Right atrium auricular region (tissue), 2 donors: ENCODE data around the gene KRTAP5-10. TPM values are rescaled to one million over a fixed set of nuclear protein-coding genes. Genes with fewer than 3 reads are reported as not detected.
"Not testable (repeated sequence)": the region's sequence is repeated elsewhere in the genome, so short reads cannot be mapped to it uniquely, and the experiment has no call there.

Source experiments
- DNase-seq: peaks from one replicate; pipeline ENCODE4 v3.0.0-alpha.2; 2019; ENCODE audit warnings: low spot score
- H3K27ac ChIP-seq, 2 donors: fragments of 200-600 bp; sonication (generic); 1 replicate in 1 of 2; 2 replicates in 1 of 2; pipeline ENCODE4 v1.5.1; 2016 to 2019
- H3K27me3 ChIP-seq, 2 donors: fragments of 200-600 bp; sonication (generic); one replicate each; pipeline versions ENCODE4 v1.5.1 to v1.6.0; 2017 to 2019
- H3K36me3 ChIP-seq: fragments of 200-600 bp; sonication (generic); one replicate; pipeline ENCODE4 v1.5.1; 2016
- H3K4me1 ChIP-seq, 2 donors: fragments of 200-600 bp; sonication (generic); one replicate each; pipeline versions ENCODE4 v1.5.1 to v1.6.0; 2017 to 2019
- H3K4me3 ChIP-seq, 2 donors: fragments of 200-600 bp; sonication (generic); 1 replicate in 1 of 2; 2 replicates in 1 of 2; pipeline ENCODE4 v1.5.1; 2017 to 2019; ENCODE audit warnings: mild to moderate bottlenecking in 1 of 2, moderate library complexity in 1 of 2
- H3K9me3 ChIP-seq, 2 donors: fragments of 200-600 bp; sonication (generic); one replicate each; pipeline ENCODE4 v1.5.1; 2019
- total RNA-seq, 2 donors: library from RNA; depleted of rRNA; stranded (reverse); fragments of >200 nt; gene quantifications; one replicate each; pipeline ENCODE4 v1.1.0, GENCODE V29; 2016
- TF ChIP-seq, protein P1 (sequence below), 2 donors: fragments of 200-600 bp; sonication (generic); IDR thresholded peaks; one replicate each; pipeline ENCODE4 v1.5.1; 2019; ENCODE audit warnings: antibody characterized with exemption in 2 of 2

The KRTAP5-10 gene
- total RNA-seq, 2 donors from 2014 or later: not detected

DNA sequence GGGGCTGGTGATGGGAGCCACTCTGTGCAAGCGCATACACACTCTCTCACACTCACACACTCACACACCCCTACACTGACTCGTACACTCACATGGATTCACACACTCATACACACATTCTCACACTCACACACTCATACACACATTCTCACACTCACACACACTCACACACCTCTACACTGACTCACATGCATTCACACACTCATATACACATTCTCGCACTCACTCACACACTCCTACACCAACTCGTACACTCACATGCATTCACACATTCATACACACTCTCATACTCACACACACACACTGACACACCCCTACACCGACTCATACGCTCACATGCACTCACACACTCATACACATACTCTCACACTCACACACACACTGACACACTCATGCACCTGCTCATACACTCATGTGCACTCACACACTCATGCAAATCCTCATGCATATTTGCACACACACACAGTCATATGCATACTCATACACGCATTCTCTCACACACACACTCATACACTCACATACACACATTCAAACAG is 12.2 kb downstream of the KRTAP5-10 start:
- no peaks in the 10 kb centered on the region for H3K9me3 ChIP-seq
- no peak overlapping the region for H3K27ac ChIP-seq
- peaks cover 0 to 7% of the 10 kb centered on the region in 2 donors for H3K4me1 ChIP-seq
- TF ChIP-seq, protein P1, sequence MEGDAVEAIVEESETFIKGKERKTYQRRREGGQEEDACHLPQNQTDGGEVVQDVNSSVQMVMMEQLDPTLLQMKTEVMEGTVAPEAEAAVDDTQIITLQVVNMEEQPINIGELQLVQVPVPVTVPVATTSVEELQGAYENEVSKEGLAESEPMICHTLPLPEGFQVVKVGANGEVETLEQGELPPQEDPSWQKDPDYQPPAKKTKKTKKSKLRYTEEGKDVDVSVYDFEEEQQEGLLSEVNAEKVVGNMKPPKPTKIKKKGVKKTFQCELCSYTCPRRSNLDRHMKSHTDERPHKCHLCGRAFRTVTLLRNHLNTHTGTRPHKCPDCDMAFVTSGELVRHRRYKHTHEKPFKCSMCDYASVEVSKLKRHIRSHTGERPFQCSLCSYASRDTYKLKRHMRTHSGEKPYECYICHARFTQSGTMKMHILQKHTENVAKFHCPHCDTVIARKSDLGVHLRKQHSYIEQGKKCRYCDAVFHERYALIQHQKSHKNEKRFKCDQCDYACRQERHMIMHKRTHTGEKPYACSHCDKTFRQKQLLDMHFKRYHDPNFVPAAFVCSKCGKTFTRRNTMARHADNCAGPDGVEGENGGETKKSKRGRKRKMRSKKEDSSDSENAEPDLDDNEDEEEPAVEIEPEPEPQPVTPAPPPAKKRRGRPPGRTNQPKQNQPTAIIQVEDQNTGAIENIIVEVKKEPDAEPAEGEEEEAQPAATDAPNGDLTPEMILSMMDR (IDR thresholded peaks at IDR 0.05): no peak
- H3K4me3 ChIP-seq: no peak overlapping the region
- H3K36me3 ChIP-seq: no peaks in the 10 kb centered on the region
- no peak for DNase-seq
- no peaks in the 10 kb centered on the region for H3K27me3 ChIP-seq

- not testable (repeated sequence) for H3K9me3 ChIP-seq, H3K27ac ChIP-seq, H3K27me3 ChIP-seq, DNase-seq, H3K36me3 ChIP-seq, H3K4me3 ChIP-seq, H3K4me1 ChIP-seq
These were observed 14.2 kb downstream of the KRTAP5-10 start for GRCh38 chr11:71579513-71579912.

DNA sequence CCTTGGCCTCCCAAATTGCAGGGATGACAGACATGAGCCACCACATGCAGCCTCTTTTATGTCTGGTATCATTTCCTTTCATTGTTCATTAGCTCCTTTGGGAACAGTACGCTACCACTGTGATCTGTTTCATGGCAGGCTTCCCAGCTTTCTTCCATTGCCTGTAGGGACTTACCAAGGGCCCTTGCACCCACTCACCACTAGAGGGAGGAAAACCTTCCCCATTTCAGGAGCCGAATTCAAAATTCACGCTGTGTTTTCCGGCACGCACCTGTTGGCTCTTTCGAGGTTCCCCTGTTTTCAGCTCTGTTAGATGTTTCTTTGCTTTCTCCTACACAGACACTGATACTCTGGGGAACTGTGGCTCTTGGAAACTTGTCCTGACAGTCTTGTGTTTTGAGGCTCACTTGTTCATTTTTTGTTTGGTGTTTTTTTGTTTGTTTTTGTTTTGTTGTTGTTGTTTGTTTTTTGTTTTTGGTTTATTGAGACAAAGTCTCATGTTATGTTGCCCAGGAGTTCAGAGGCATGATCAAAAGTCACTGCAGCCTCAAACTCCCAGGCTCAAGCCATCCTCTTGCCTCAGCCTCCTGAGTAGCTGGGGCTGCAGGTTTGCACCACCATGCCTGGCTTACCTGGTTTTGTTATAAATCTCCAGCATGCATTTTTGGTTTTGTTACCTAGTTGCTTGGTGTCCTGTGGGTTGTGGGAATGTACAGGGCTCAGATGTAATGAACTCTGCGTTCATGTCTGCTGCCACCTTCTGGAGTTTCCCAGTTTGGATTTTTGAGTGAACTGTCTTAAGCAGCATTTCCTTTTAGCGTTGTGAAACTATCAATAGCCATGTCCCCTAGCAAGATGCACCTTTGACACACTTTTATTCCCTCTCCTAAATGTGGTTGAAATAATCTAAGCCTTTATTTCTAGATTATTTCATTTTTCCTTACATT is 15.0 kb downstream of the KRTAP5-10 start:
- TF ChIP-seq, protein P1 (IDR thresholded peaks at IDR 0.05): peak; percentile 71 to 84
- no peak for DNase-seq
- H3K9me3 ChIP-seq: no peaks in the 10 kb centered on the region
- H3K36me3 ChIP-seq: no peaks in the 10 kb centered on the region
- no peak overlapping the region for H3K27ac ChIP-seq
- H3K4me1 ChIP-seq: peaks cover 0 to 7% of the 10 kb centered on the region in 2 donors
- H3K4me3 ChIP-seq: no peak overlapping the region
- no peaks in the 10 kb centered on the region for H3K27me3 ChIP-seq

- Histone ChIP-seq H3K27ac (no peak overlapping the region), H3K27me3 (no peaks in the 10 kb centered on the region), H3K36me3 (no peaks in the 10 kb centered on the region), H3K9me3 (no peaks in the 10 kb centered on the region), H3K4me1 (peaks cover 0 to 7% of the 10 kb centered on the region in 2 donors), H3K4me3 (no peak overlapping the region)
- TF ChIP-seq, protein P1 (IDR thresholded peaks at IDR 0.05): no peak
- no peak for DNase-seq
These were observed 16.5 kb downstream of the KRTAP5-10 start for GRCh38 chr11:71581826-71582225.

- no peaks in the 10 kb centered on the region for H3K36me3 ChIP-seq
- DNase-seq: no peak
- no peak within 1 kb of the TSS for H3K4me3 ChIP-seq
- H3K4me1 ChIP-seq: peaks cover 0 to 7% of the 10 kb centered on the region in 2 donors
- H3K27ac ChIP-seq: no peak within 1 kb of the TSS
- no peaks in the 10 kb centered on the region for H3K9me3 ChIP-seq
- H3K27me3 ChIP-seq: no peaks in the 10 kb centered on the region
- TF ChIP-seq, protein P1 (IDR thresholded peaks at IDR 0.05): no peak
These were observed 17.0 kb downstream of the KRTAP5-10 start, which contains the start of gene KRTAP5-11 for GRCh38 chr11:71582309-71582895. Gene KRTAP5-11, minus strand, starts transcription at chr11:71582875. Its CDS starts 38 bp downstream, at chr11:71582837.

GRCh38 chr11:71582969-71583368 is 17.6 kb downstream of the KRTAP5-10 start:
- not testable (repeated sequence) for H3K36me3 ChIP-seq, H3K4me1 ChIP-seq, H3K27ac ChIP-seq, H3K27me3 ChIP-seq, H3K9me3 ChIP-seq, DNase-seq, H3K4me3 ChIP-seq

- DNase-seq, H3K9me3 ChIP-seq, H3K27ac ChIP-seq: not testable (repeated sequence)
These were observed 20.3 kb downstream of the KRTAP5-10 start for GRCh38 chr11:71585673-71586072.

DNA sequence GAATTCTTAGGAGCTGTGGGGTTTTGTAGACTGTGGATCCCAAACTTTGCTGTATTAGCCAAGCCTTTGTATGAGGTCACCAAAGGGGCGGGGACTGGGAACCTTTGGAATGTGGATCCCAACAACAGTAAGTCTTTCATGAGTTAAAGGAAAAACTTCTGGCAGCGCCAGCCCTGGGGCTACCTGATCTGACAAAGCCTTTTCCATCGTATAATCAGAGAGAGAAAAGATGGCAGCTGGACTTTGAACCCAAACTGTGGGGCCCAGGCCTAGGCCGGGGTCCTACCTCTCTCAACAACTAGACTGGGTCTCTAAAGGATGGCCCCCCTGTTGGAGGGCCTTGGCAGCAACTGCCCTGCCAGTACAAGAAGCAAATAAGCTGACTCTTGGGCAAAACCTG is 23.0 kb downstream of the KRTAP5-10 start:
- not testable (repeated sequence) for H3K9me3 ChIP-seq, H3K36me3 ChIP-seq, H3K4me3 ChIP-seq, DNase-seq, H3K27ac ChIP-seq, H3K27me3 ChIP-seq, H3K4me1 ChIP-seq

More at GRCh38 chr11:71585673-71586072, 20.3 kb downstream of the KRTAP5-10 start:
- H3K4me3 ChIP-seq, H3K36me3 ChIP-seq, H3K4me1 ChIP-seq, H3K27me3 ChIP-seq: not testable (repeated sequence)

DNA sequence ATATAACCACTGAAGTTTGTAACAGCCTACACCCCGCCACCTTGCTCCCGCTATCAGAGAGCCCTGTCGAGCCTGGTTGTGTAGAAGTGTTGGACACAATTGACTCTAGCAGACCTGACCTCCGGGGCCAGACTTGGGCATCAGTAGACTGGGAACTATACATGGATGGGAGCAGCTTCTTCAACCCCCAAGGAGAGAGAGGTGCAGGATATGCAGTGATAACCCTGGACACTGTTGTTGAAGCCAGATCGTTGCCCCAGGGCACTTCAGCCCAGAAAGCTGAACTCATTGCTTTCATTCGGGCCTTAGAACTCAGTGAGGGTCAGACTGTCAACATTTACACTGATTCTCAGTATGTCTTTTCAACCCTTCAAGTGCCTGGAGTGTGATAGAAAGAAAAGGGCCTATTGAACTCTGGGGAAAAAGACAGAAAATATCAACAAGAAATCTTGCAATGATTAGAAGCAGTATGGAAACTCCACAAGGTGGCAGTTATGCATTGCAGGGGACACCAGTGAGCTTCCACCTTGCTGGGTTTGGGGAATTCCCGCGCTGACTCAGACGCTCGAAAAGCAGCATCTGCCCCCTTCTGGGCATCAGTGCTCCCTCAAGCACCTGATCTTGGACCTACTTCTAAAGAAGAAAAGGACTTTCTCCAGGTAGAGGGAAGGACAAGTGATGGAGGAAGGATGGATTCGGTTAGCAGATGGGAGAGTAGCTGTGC is 23.6 kb downstream of the KRTAP5-10 start:
- not testable (repeated sequence) for H3K27ac ChIP-seq, H3K9me3 ChIP-seq, H3K27me3 ChIP-seq, DNase-seq, H3K4me1 ChIP-seq, H3K4me3 ChIP-seq, H3K36me3 ChIP-seq

- not testable (repeated sequence) for H3K9me3 ChIP-seq, H3K27ac ChIP-seq, H3K36me3 ChIP-seq, H3K4me1 ChIP-seq, H3K4me3 ChIP-seq, H3K27me3 ChIP-seq, DNase-seq
These were observed 24.2 kb downstream of the KRTAP5-10 start for GRCh38 chr11:71589546-71589920.
